ENCODE results near the gene EDEM2. TPM values are rescaled to one million over a fixed set of nuclear protein-coding genes. Genes with fewer than 3 reads are reported as not detected.

Gene EDEM2
- total RNA-seq, 1 experiment from 2014 or later, result 22.8 TPM

GRCh38 chr20:35134472-35134871 lies 12.7 kb downstream of the EDEM2 start:
- Histone ChIP-seq H3K79me2 (ENCODE audit: insufficient read depth, low read length) (no peaks in the 10 kb centered on the region), H3K9ac (ENCODE audit: low read length) (no peak overlapping the region), H3K9me3 (ENCODE audit: control insufficient read depth in 1 of 2, insufficient read depth in 1 of 2, low read depth in 1 of 2, low read length in 2 of 2) (no peaks in the 10 kb centered on the region), H3K9me2 (ENCODE audit: insufficient read depth) (no peaks in the 10 kb centered on the region), H3K36me3 (ENCODE audit: control insufficient read depth in 1 of 2, insufficient read depth in 2 of 2, low read length in 2 of 2) (peaks cover 5 to 15% of the 10 kb centered on the region in 2 experiments), H3K4me2 (ENCODE audit: low read length) (no peak overlapping the region), H4K20me1 (ENCODE audit: insufficient read depth) (no peaks in the 10 kb centered on the region), H3K27ac (ENCODE audit: low read depth, low read length) (no peak overlapping the region), H3K4me1 (ENCODE audit: control insufficient read depth in 1 of 2, insufficient read depth in 2 of 2, low read length in 2 of 2) (no peaks in the 10 kb centered on the region), H3K4me3 (replicated peaks in 1 of 2; ENCODE audit: low read depth in 1 of 2, low read length in 2 of 2) (no peak overlapping the region), H3K27me3 (ENCODE audit: insufficient read depth, low read length) (no peaks in the 10 kb centered on the region), H2AFZ (ENCODE audit: low read depth, low read length, poor library complexity, severe bottlenecking) (no peak overlapping the region)
- CTCF ChIA-PET, result no interaction called here
- RAD21 ChIA-PET (ENCODE audit: low non-redundant PET in 1 of 2, low total read pairs in 2 of 2, uncharacterized antibody in 2 of 2, unreplicated experiment in 2 of 2), result no interaction called here
- DNase-seq (ENCODE audit: low read depth, low spot score) (no peak), ATAC-seq (no peak)
- POLR2A ChIA-PET, result no interaction called here
- no peak for TF ChIP-seq ZBTB33 (IDR thresholded peaks at IDR 0.05; ENCODE audit: extremely low read depth, insufficient replicate concordance, low read length)
- no peak for TF ChIP-seq POLR2AphosphoS5 (IDR thresholded peaks at IDR 0.05; ENCODE audit: low read depth, low read length)
- no peak for TF ChIP-seq SIN3A (IDR thresholded peaks at IDR 0.05; ENCODE audit: low read depth)
- no peak for TF ChIP-seq RAD21 (IDR thresholded peaks at IDR 0.05; ENCODE audit: low read depth)
- TF ChIP-seq TCF7L2 (IDR thresholded peaks at IDR 0.05; ENCODE audit: borderline replicate concordance, extremely low read depth, insufficient read depth, insufficient read length), result no peak
- TF ChIP-seq CTCF (IDR thresholded peaks at IDR 0.05 in 2 of 3, conservative IDR thresholded peaks at IDR 0.05 in 1 of 3; ENCODE audit: borderline replicate concordance in 1 of 3, insufficient read depth in 1 of 3, low read depth in 2 of 3, low read length in 2 of 3), result no peak
- no peak for TF ChIP-seq CBX3 (IDR thresholded peaks at IDR 0.05; ENCODE audit: low read depth)
- no peak for TF ChIP-seq SP1 (IDR thresholded peaks at IDR 0.05; ENCODE audit: low read depth)
- TF ChIP-seq YY1 (IDR thresholded peaks at IDR 0.05; ENCODE audit: extremely low read depth, insufficient replicate concordance, low read depth, low read length), result no peak
- TF ChIP-seq EZH2phosphoT487 (IDR thresholded peaks at IDR 0.05; ENCODE audit: borderline replicate concordance), result no peak
- TF ChIP-seq ATF3 (IDR thresholded peaks at IDR 0.05), result no peak
- TF ChIP-seq ZFX (IDR thresholded peaks at IDR 0.05), result no peak
- no peak for TF ChIP-seq CEBPB (IDR thresholded peaks at IDR 0.05; ENCODE audit: low read depth)
- TF ChIP-seq MAX (IDR thresholded peaks at IDR 0.05), result no peak
- no peak for TF ChIP-seq JUND (IDR thresholded peaks at IDR 0.05)
- TF ChIP-seq EGR1 (IDR thresholded peaks at IDR 0.05; ENCODE audit: low read depth), result no peak
- TF ChIP-seq FOSL1 (IDR thresholded peaks at IDR 0.05; ENCODE audit: low read depth), result no peak
- TF ChIP-seq SRF (IDR thresholded peaks at IDR 0.05; ENCODE audit: low read depth), result no peak
- no peak for TF ChIP-seq ELF1 (IDR thresholded peaks at IDR 0.05; ENCODE audit: borderline replicate concordance, low read depth)
- intact Hi-C loops (cut with micrococcal nuclease), result no loop called here
- BruUV-seq (replicated peaks), result no TSS peak

Data from HCT116 (cell line).